ENCODE results near the gene PARD3. TPM values are rescaled to one million over a fixed set of nuclear protein-coding genes. Genes with fewer than 3 reads are reported as not detected.

The PARD3 gene
- total and polyA plus RNA-seq, 3 donors from 2014 or later = 31.8 to 59.5 (median 49.5) TPM

DNA sequence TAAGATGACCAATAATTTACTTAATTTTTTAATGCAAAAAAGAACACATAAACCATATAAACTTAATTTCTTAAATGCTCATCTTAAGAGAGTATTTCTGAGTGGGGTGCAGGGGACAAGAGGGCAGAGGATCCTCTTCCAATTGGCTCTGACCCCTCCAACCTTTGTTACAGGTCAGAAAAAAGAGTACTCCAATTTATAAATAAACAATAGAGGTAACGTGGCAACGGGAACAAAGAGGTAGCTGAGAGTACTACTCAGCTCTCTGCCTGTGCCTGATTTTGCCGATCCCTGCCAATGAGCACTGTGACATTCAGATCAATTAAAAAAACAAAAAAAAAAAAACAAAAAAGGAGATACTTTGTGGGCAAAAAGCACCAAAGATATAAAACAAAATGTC lies 307.9 kb downstream of the PARD3 start:
- intact Hi-C loops (cut with DNase I; ENCODE audit: low total_unique reads) = no loop called here
- TF ChIP-seq, protein P1, sequence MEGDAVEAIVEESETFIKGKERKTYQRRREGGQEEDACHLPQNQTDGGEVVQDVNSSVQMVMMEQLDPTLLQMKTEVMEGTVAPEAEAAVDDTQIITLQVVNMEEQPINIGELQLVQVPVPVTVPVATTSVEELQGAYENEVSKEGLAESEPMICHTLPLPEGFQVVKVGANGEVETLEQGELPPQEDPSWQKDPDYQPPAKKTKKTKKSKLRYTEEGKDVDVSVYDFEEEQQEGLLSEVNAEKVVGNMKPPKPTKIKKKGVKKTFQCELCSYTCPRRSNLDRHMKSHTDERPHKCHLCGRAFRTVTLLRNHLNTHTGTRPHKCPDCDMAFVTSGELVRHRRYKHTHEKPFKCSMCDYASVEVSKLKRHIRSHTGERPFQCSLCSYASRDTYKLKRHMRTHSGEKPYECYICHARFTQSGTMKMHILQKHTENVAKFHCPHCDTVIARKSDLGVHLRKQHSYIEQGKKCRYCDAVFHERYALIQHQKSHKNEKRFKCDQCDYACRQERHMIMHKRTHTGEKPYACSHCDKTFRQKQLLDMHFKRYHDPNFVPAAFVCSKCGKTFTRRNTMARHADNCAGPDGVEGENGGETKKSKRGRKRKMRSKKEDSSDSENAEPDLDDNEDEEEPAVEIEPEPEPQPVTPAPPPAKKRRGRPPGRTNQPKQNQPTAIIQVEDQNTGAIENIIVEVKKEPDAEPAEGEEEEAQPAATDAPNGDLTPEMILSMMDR (IDR thresholded peaks at IDR 0.05) = no peak
- no peak for TF ChIP-seq POLR2A (IDR thresholded peaks at IDR 0.05)
- no peaks in the 10 kb centered on the region for H3K36me3 ChIP-seq (ENCODE audit: low read depth, missing control alignments)
- no peak for DNase-seq
- H3K27me3 ChIP-seq = no peaks in the 10 kb centered on the region
- no peaks in the 10 kb centered on the region for H3K9me3 ChIP-seq
- H3K27ac ChIP-seq = no peak overlapping the region
- 53 to 90% methylated on average over 3 of the region's 3 CpGs for WGBS, 2 donors
- no peak overlapping the region for H3K4me3 ChIP-seq
- H3K4me1 ChIP-seq = no peaks in the 10 kb centered on the region

DNA sequence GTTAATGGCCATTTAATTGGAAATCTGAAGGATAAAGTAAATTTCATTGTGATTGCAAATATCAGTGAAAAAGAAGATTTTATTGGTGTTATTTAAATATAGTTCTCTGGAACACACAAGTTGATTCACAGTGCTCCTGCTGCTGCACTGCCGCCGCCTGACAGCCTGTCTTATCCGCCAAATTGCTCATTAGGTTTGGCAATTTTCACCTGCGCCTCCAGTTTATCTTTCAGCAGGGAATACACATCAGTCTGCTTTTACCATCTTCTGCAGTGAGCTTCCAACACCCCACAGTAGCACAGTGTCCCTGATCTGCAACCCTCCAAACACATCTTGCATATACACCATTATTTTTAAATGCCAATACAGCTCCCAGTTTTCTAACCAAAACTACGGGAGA lies 308.3 kb downstream of the PARD3 start:
- Histone ChIP-seq H3K27me3 (no peaks in the 10 kb centered on the region), H3K9me3 (no peaks in the 10 kb centered on the region), H3K4me3 (no peak overlapping the region), H3K36me3 (ENCODE audit: low read depth, missing control alignments) (no peaks in the 10 kb centered on the region), H3K27ac (no peak overlapping the region), H3K4me1 (no peaks in the 10 kb centered on the region)
- DNase-seq = no peak
- intact Hi-C loops (cut with DNase I; ENCODE audit: low total_unique reads) = no loop called here
- 89 to 95% methylated on average over 5 of the region's 5 CpGs for WGBS, 2 donors
- TF ChIP-seq, protein P1 (IDR thresholded peaks at IDR 0.05) = no peak
- no peak for TF ChIP-seq POLR2A (IDR thresholded peaks at IDR 0.05)

DNA sequence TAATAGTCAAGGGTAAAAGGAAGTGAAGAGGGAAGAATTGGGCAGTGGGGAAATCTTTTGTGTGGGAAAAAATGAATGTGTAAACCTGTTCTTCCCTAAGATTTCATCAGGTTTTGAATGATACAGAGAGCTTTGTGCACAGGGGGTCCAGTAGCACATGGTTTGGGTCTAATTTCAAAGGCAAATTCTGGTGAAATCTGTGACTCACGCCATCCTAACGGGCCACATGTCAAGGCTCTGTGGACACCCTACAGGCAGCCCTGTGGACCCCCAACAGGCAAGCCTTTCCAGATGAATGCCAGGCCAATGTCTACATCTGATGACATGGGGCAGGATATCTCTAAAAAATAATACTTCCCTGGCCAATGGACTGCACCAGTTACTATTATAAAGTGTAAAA lies 309.8 kb downstream of the PARD3 start:
- no peaks in the 10 kb centered on the region for H3K36me3 ChIP-seq (ENCODE audit: low read depth, missing control alignments)
- no peaks in the 10 kb centered on the region for H3K4me1 ChIP-seq
- no peaks in the 10 kb centered on the region for H3K27me3 ChIP-seq
- no peak overlapping the region for H3K4me3 ChIP-seq
- DNase-seq = no peak
- TF ChIP-seq POLR2A (IDR thresholded peaks at IDR 0.05) = no peak
- TF ChIP-seq, protein P1 (IDR thresholded peaks at IDR 0.05) = no peak
- H3K9me3 ChIP-seq = no peaks in the 10 kb centered on the region
- H3K27ac ChIP-seq = no peak overlapping the region
- WGBS, 2 donors = 97 to 100% methylated on average over 2 of the region's 2 CpGs
- intact Hi-C loops (cut with DNase I; ENCODE audit: low total_unique reads) = no loop called here

GRCh38 chr10:34504534-34504933 lies 310.6 kb downstream of the PARD3 start:
- TF ChIP-seq POLR2A (IDR thresholded peaks at IDR 0.05) = no peak
- TF ChIP-seq, protein P1 (IDR thresholded peaks at IDR 0.05) = no peak
- Histone ChIP-seq H3K27ac (no peak overlapping the region), H3K4me3 (no peak overlapping the region), H3K27me3 (no peaks in the 10 kb centered on the region), H3K36me3 (ENCODE audit: low read depth, missing control alignments) (no peaks in the 10 kb centered on the region), H3K4me1 (no peaks in the 10 kb centered on the region), H3K9me3 (no peaks in the 10 kb centered on the region)
- intact Hi-C loops (cut with DNase I; ENCODE audit: low total_unique reads) = no loop called here
- DNase-seq = no peak
- WGBS, 2 donors = 51 to 69% methylated on average over 3 of the region's 3 CpGs

DNA sequence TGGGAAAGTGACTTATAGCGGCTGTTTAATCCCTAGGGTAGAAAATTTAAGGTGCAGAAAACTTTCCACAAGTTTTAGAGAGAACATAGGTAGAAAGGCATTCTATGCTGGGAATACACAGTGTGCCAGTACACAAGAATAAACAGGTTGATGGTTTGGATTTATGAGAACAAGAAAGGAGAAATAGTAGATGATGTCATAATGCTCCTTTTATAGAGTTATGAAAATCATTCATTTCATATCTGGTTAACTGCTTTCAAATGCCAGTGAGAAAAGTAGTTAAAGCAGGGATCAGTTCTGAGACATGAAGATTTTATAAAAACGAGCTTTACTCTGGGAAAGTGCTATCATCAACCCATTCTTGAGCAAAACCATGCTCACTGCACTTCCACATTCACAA lies 311.4 kb downstream of the PARD3 start:
- no peak overlapping the region for H3K27ac ChIP-seq
- TF ChIP-seq, protein P1 (IDR thresholded peaks at IDR 0.05) = no peak
- TF ChIP-seq POLR2A (IDR thresholded peaks at IDR 0.05) = no peak
- no peaks in the 10 kb centered on the region for H3K4me1 ChIP-seq
- no peaks in the 10 kb centered on the region for H3K36me3 ChIP-seq (ENCODE audit: low read depth, missing control alignments)
- 81 to 90% methylated on average over 2 of the region's 2 CpGs for WGBS, 2 donors
- intact Hi-C loops (cut with DNase I; ENCODE audit: low total_unique reads) = no loop called here
- no peak overlapping the region for H3K4me3 ChIP-seq
- H3K9me3 ChIP-seq = no peaks in the 10 kb centered on the region
- no peak for DNase-seq
- H3K27me3 ChIP-seq = no peaks in the 10 kb centered on the region
